ENCODE measurements around the gene VAT1L.

DNA sequence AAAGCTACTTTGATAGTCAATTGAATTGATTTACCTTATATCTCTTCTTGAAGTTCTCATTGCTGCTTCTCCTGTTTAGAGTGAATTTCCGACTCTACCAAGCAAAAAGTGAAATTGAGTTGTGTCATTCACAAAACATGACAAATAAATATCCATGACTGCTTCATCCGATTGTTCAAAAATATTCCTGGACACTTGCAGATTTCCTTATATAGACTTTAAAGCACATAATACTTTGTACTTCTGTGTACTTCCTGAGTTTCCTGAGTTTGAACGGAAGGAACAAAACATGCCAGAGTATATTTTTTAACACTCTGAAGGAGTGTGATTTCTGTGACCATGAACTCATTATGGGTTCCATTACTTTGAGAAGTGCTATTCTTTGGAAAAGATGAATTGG, 20.5 kb upstream of the VAT1L start:
- TF ChIP-seq DPF2 (IDR thresholded peaks at IDR 0.05), result no peak
- TF ChIP-seq RFX5 (IDR thresholded peaks at IDR 0.05; ENCODE audit: low read depth, low read length), result no peak
- no peak for TF ChIP-seq POLR2A (IDR thresholded peaks at IDR 0.05; ENCODE audit: low read depth, low read length)
- no peak for TF ChIP-seq EZH2 (IDR thresholded peaks at IDR 0.05; ENCODE audit: borderline replicate concordance, control insufficient read depth, low read depth, low read length)
- TF ChIP-seq BHLHE40 (IDR thresholded peaks at IDR 0.05; ENCODE audit: borderline replicate concordance in 1 of 2, low read depth in 2 of 2, low read length in 1 of 2), result no peak
- no peak for TF ChIP-seq SP1 (IDR thresholded peaks at IDR 0.05; ENCODE audit: low read depth, low read length)
- no peak for TF ChIP-seq MXI1 (IDR thresholded peaks at IDR 0.05; ENCODE audit: low read depth, low read length)
- TF ChIP-seq, protein P1, sequence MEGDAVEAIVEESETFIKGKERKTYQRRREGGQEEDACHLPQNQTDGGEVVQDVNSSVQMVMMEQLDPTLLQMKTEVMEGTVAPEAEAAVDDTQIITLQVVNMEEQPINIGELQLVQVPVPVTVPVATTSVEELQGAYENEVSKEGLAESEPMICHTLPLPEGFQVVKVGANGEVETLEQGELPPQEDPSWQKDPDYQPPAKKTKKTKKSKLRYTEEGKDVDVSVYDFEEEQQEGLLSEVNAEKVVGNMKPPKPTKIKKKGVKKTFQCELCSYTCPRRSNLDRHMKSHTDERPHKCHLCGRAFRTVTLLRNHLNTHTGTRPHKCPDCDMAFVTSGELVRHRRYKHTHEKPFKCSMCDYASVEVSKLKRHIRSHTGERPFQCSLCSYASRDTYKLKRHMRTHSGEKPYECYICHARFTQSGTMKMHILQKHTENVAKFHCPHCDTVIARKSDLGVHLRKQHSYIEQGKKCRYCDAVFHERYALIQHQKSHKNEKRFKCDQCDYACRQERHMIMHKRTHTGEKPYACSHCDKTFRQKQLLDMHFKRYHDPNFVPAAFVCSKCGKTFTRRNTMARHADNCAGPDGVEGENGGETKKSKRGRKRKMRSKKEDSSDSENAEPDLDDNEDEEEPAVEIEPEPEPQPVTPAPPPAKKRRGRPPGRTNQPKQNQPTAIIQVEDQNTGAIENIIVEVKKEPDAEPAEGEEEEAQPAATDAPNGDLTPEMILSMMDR (IDR thresholded peaks at IDR 0.05 in 2 of 3, conservative IDR thresholded peaks at IDR 0.05 in 1 of 3; ENCODE audit: control insufficient read depth in 2 of 3, extremely low read depth in 1 of 3, insufficient read depth in 1 of 3, low read depth in 3 of 3, low read length in 3 of 3), result no peak
- no peak for TF ChIP-seq CHD4 (IDR thresholded peaks at IDR 0.05)
